Left lung (tissue), 10 donors: ENCODE measurements around the gene HDAC7. TPM values are rescaled to one million over a fixed set of nuclear protein-coding genes. Genes with fewer than 3 reads are reported as not detected.
A peak's percentile ranks its signal among the peaks of the same experiment; 100 is the strongest.

Experiments used
- ATAC-seq: fragments of 200-7000 bp; cut with Tn5 transposase; one replicate; pipeline ENCODE4 v1.9.1; 2020; ENCODE audit warnings: moderate library complexity
- DNase-seq, 4 donors: peaks; one replicate each; pipeline ENCODE4 v3.0.0-alpha.2; 2013 to 2020
- H3K27ac ChIP-seq, 2 donors: fragments of 200-600 bp; sonication (generic) in 1 of 2; one replicate each; pipeline versions ENCODE4 v1.5.0 to v1.8.0; 2020 to 2021
- H3K27me3 ChIP-seq, 2 donors: fragments of 200-600 bp; sonication (generic) in 1 of 2; one replicate each; pipeline versions ENCODE4 v1.5.0 to v1.8.0; 2020 to 2021
- H3K36me3 ChIP-seq, 2 donors: fragments of 200-600 bp; sonication (generic) in 1 of 2; one replicate each; pipeline versions ENCODE4 v1.5.0 to v1.8.0; 2020 to 2021
- H3K4me1 ChIP-seq, 2 donors: fragments of 200-600 bp; one replicate each; pipeline ENCODE4 v1.8.0; 2021
- H3K4me3 ChIP-seq, 2 donors: fragments of 200-600 bp; sonication (generic) in 1 of 2; one replicate each; pipeline versions ENCODE4 v1.5.0 to v1.8.0; 2020 to 2021; ENCODE audit warnings: mild to moderate bottlenecking in 1 of 2
- H3K9me3 ChIP-seq, 2 donors: fragments of 200-600 bp; sonication (generic) in 1 of 2; one replicate each; pipeline versions ENCODE4 v1.5.0 to v1.8.0; 2020 to 2021
- intact Hi-C, 2 donors: fragments of 100-400 bp; cut with DNase I; formaldehyde crosslinking; loops; one replicate each; pipeline versions ENCODE4 v1.11.2 to v1.14.2; 2022
- polyA plus RNA-seq, 6 donors: library from polyadenylated mRNA; unstranded; fragments of 120-200 nt; gene quantifications; one replicate each; pipeline ENCODE4 v1.2.1, GENCODE V29; 2013; ENCODE audit not compliant: insufficient read length in 6 of 6
- total RNA-seq, 2 donors: library from RNA; stranded (reverse); fragmentation: NEBNext Ultra II Directional; extraction: Animal tissue kit (Norgen Biotek cat#: 25700); gene quantifications; one replicate each; pipeline ENCODE4 v1.2.1, GENCODE V29; 2021
- TF ChIP-seq, protein P1 (sequence below), 2 donors: fragments of 200-600 bp; sonication (generic) in 1 of 2; IDR thresholded peaks; one replicate each; pipeline versions ENCODE4 v1.5.0 to v1.8.0; 2021; ENCODE audit warnings: antibody characterized with exemption in 2 of 2
- donor health status: DM: no; HTN: yes; CAD: no.
- donor health status: DM: no; HTN: no; CAD: no.

The HDAC7 gene
- total and polyA plus RNA-seq, 8 donors = 69.1 to 115 (median 84.1) TPM

DNA sequence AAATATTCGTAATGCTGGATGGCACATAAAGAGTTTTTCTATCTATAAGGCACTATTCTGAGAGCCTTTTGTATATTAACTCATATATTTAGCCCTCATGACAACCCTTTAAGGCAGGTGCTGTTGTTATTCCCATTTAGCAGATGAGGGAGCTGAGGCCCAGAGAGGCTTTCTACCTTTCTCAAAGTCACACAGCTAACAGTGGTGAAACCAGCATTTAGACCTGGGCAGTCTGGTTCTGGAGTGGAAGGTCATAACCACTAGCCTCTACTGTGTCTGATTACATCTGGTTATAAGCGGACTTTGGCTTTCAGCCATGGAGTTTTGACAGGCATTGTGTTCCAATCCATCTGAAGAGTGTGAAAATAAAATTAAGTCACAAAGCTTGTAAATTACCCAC is 41.2 kb upstream of the HDAC7 start:
- TF ChIP-seq, protein P1, sequence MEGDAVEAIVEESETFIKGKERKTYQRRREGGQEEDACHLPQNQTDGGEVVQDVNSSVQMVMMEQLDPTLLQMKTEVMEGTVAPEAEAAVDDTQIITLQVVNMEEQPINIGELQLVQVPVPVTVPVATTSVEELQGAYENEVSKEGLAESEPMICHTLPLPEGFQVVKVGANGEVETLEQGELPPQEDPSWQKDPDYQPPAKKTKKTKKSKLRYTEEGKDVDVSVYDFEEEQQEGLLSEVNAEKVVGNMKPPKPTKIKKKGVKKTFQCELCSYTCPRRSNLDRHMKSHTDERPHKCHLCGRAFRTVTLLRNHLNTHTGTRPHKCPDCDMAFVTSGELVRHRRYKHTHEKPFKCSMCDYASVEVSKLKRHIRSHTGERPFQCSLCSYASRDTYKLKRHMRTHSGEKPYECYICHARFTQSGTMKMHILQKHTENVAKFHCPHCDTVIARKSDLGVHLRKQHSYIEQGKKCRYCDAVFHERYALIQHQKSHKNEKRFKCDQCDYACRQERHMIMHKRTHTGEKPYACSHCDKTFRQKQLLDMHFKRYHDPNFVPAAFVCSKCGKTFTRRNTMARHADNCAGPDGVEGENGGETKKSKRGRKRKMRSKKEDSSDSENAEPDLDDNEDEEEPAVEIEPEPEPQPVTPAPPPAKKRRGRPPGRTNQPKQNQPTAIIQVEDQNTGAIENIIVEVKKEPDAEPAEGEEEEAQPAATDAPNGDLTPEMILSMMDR (IDR thresholded peaks at IDR 0.05) = no peak
- peaks cover 0 to 4% of the 10 kb centered on the region in 2 donors for H3K4me1 ChIP-seq
- intact Hi-C loops = no loop called here
- no peaks in the 10 kb centered on the region for H3K27me3 ChIP-seq
- DNase-seq (no peak), ATAC-seq (no peak)
- no peak overlapping the region for H3K4me3 ChIP-seq
- H3K27ac ChIP-seq = no peak overlapping the region
- peaks cover 0 to 78% of the 10 kb centered on the region in 2 donors for H3K36me3 ChIP-seq
- H3K9me3 ChIP-seq = no peaks in the 10 kb centered on the region

DNA sequence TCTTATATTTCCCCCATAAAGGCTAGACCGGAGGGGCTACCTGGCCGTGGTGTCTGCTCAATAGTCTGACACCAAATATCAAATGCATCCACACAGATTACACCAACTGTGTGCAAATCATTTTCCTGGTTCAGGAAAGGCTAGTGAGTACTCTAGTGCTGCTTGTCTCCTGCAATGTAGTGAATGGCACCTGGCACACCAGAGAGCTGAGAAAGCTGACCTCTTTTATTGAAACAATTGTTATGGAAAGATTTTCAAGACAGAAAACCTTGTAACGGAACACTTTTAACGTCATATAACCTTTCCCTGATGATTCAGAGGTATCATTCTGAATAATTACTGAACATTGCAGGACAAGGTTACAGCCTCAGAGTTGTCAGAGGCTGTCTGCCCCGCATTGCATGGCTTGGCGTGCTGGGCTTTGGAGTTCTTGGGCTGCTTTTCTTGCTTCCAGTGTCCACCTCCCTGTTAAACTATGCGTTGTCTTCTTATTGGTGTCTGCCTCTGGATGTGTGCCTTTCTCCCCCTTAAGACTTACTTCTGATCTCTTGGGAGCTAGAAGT is 40.7 kb upstream of the HDAC7 start:
- ATAC-seq (no peak), DNase-seq (no peak)
- TF ChIP-seq, protein P1 (IDR thresholded peaks at IDR 0.05) = no peak
- no peaks in the 10 kb centered on the region for H3K27me3 ChIP-seq
- peaks cover 0 to 83% of the 10 kb centered on the region in 2 donors for H3K36me3 ChIP-seq
- intact Hi-C loops = no loop called here
- H3K4me1 ChIP-seq = peaks cover 0 to 4% of the 10 kb centered on the region in 2 donors
- H3K9me3 ChIP-seq = no peaks in the 10 kb centered on the region
- no peak overlapping the region for H3K4me3 ChIP-seq
- no peak overlapping the region for H3K27ac ChIP-seq

DNA sequence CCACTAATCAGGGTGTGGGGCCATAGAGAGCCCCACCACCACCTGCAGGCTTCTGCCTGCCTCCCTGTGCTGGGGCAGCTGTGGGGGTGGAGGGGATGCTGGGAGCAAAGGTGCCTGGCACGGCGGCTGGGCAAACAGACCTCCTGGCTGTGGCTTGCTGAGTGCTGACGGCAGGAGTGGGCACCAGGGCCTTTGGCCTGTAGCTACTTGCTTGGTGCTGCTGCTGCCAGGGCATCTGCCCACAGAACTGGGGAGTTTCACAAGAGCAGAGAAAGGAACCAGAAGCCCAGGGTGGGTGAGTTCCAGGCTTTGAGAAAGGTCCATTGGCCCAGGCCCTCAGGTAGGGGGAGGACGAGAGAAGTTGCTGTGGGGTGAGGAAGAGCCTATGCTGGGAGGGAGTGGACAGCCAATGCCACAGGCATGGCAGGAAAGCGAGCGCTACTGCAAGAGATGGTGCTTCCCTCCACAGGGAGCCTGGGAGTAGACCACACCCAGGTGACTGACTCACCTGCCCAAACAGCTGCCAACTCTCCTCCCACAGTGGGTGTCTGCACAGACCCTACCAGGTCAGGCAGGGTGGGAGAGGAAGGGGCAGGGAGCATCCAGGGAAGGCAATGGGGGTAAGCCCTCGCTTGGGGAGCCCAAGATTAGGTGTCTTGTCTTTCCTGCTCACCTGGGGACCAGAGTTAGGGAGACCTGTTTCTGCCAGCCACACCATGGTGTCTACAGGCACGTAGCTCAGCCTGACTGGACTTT is 39.0 kb upstream of the HDAC7 start:
- TF ChIP-seq, protein P1 (IDR thresholded peaks at IDR 0.05) = no peak
- H3K27me3 ChIP-seq = no peaks in the 10 kb centered on the region
- H3K36me3 ChIP-seq = peaks cover 0 to 86% of the 10 kb centered on the region in 2 donors
- H3K9me3 ChIP-seq = no peaks in the 10 kb centered on the region
- no peak for DNase-seq
- intact Hi-C loops = no loop called here
- H3K4me1 ChIP-seq = peaks cover 0 to 4% of the 10 kb centered on the region in 2 donors
- no peak overlapping the region for H3K27ac ChIP-seq
- peak; percentile 40 for ATAC-seq
- no peak overlapping the region for H3K4me3 ChIP-seq

DNA sequence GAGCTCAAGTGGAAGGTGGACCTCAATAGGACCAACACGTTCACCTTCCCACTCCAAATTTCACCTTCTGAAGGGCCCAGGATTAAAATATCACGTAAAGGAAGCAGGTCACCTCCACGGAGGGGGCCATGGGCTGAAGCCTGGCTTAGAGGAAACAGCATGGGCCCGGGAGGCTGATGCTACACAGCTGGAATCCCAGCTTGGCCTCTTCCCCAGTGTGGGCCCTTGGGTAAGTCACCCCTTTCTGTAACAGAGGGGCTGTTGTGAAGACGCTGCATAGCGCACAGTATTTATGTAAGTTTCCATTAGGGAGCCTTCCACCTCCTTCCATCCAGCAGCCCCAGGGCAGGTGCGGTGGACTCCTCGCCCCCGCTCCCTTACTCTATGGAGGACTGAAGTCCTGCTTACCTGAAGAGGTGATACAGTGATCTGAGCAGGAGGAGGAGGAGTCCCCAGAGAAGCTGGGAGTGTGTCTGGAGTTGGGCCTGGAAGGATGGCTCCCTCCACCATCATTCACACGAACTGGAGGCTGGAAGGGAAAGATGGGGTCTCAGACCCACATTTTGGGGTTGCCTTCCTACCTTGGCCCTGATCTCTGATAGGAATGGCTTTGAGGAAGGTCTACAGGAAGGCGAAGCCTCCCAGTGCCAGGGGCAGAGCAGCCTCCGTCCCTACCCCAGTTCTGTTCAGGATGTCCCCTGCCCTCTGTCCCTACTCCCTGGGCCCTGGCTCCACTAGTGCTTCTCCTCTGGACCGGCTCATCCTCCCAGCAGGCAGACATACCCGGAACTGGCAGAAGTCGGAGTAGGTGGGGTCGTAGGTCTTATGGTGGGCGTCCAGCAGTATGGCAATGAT is 37.2 kb upstream of the HDAC7 start:
- TF ChIP-seq, protein P1 (IDR thresholded peaks at IDR 0.05) = no peak
- Histone ChIP-seq H3K27ac (no peak overlapping the region), H3K4me3 (no peak overlapping the region), H3K36me3 (peaks cover 0 to 86% of the 10 kb centered on the region in 2 donors), H3K27me3 (no peaks in the 10 kb centered on the region), H3K9me3 (no peaks in the 10 kb centered on the region), H3K4me1 (peaks cover 0 to 4% of the 10 kb centered on the region in 2 donors)
- no peak for DNase-seq
- intact Hi-C loops = no loop called here
- ATAC-seq = no peak

DNA sequence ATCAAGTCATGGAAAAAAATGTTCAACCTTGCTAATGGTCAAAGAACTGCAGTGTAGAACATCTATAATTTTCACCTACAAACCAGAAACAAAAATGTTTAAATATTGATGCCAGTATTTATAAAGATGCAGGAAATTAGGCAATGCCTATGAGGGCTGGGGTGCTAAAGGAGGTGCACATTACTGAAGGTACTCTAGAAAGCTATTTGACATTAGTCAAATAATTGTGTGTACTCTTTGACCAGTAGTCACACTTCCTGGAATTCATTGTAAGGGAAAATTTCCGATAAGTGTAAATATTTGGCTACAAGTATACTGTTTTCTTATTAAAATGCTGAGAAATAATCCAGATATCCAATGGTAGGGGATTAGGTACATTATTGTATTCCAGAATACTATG is 36.4 kb upstream of the HDAC7 start:
- TF ChIP-seq, protein P1 (IDR thresholded peaks at IDR 0.05) = no peak
- ATAC-seq = peak; percentile 55
- no peak overlapping the region for H3K4me3 ChIP-seq
- H3K9me3 ChIP-seq = no peaks in the 10 kb centered on the region
- H3K36me3 ChIP-seq = peaks cover 0 to 86% of the 10 kb centered on the region in 2 donors
- H3K27me3 ChIP-seq = no peaks in the 10 kb centered on the region
- peaks cover 0 to 4% of the 10 kb centered on the region in 2 donors for H3K4me1 ChIP-seq
- intact Hi-C loops = no loop called here
- H3K27ac ChIP-seq = no peak overlapping the region
- DNase-seq = no peak
